Measurements from ENCODE around the gene RIMBP3C. TPM values are rescaled to one million over a fixed set of nuclear protein-coding genes. Genes with fewer than 3 reads are reported as not detected.
"Not testable (repeated sequence)": the region's sequence is repeated elsewhere in the genome, so short reads cannot be mapped to it uniquely, and the experiment has no call there.

RIMBP3C gene
- total RNA-seq, 1 donor from 2014 or later, result under 0.01 TPM

- not testable (repeated sequence) for H3K27me3 ChIP-seq (ENCODE audit: control insufficient read depth, insufficient read depth, low read length); H3K36me3 ChIP-seq (ENCODE audit: control insufficient read depth, insufficient read depth, low read length); DNase-seq (ENCODE audit: low read depth); FAIRE-seq; H3K4me3 ChIP-seq (ENCODE audit: low read depth, low read length)
These were observed 18.2 kb downstream of the RIMBP3C start for GRCh38 chr22:21532863-21533648.

GRCh38 chr22:21531525-21531924 is 19.7 kb downstream of the RIMBP3C start:
- H3K27me3 ChIP-seq (ENCODE audit: control insufficient read depth, insufficient read depth, low read length); DNase-seq (ENCODE audit: low read depth); H3K36me3 ChIP-seq (ENCODE audit: control insufficient read depth, insufficient read depth, low read length); FAIRE-seq; H3K4me3 ChIP-seq (ENCODE audit: low read depth, low read length): not testable (repeated sequence)

GRCh38 chr22:21526705-21527500 is 24.4 kb downstream of the RIMBP3C start:
- not testable (repeated sequence) for H3K4me3 ChIP-seq (ENCODE audit: low read depth, low read length); FAIRE-seq; H3K36me3 ChIP-seq (ENCODE audit: control insufficient read depth, insufficient read depth, low read length); H3K27me3 ChIP-seq (ENCODE audit: control insufficient read depth, insufficient read depth, low read length); DNase-seq (ENCODE audit: low read depth)

GRCh38 chr22:21516970-21517764 is 34.1 kb downstream of the RIMBP3C start:
- not testable (repeated sequence) for FAIRE-seq; H3K36me3 ChIP-seq (ENCODE audit: control insufficient read depth, insufficient read depth, low read length); DNase-seq (ENCODE audit: low read depth)

GRCh38 chr22:21516522-21516921 is 34.7 kb downstream of the RIMBP3C start:
- not testable (repeated sequence) for FAIRE-seq; DNase-seq (ENCODE audit: low read depth); H3K4me3 ChIP-seq (ENCODE audit: low read depth, low read length); H3K36me3 ChIP-seq (ENCODE audit: control insufficient read depth, insufficient read depth, low read length); H3K27me3 ChIP-seq (ENCODE audit: control insufficient read depth, insufficient read depth, low read length)

More at GRCh38 chr22:21516970-21517764, 34.1 kb downstream of the RIMBP3C start:
- not testable (repeated sequence) for H3K27me3 ChIP-seq (ENCODE audit: control insufficient read depth, insufficient read depth, low read length); H3K4me3 ChIP-seq (ENCODE audit: low read depth, low read length)

GRCh38 chr22:21515234-21515633 is 36.0 kb downstream of the RIMBP3C start:
- not testable (repeated sequence) for H3K36me3 ChIP-seq (ENCODE audit: control insufficient read depth, insufficient read depth, low read length); DNase-seq (ENCODE audit: low read depth); H3K27me3 ChIP-seq (ENCODE audit: control insufficient read depth, insufficient read depth, low read length); H3K4me3 ChIP-seq (ENCODE audit: low read depth, low read length); FAIRE-seq

- H3K4me3 ChIP-seq (ENCODE audit: low read depth, low read length); H3K36me3 ChIP-seq (ENCODE audit: control insufficient read depth, insufficient read depth, low read length); FAIRE-seq; H3K27me3 ChIP-seq (ENCODE audit: control insufficient read depth, insufficient read depth, low read length); DNase-seq (ENCODE audit: low read depth): not testable (repeated sequence)
These were observed 37.1 kb downstream of the RIMBP3C start for GRCh38 chr22:21514117-21514516.

- DNase-seq (ENCODE audit: low read depth); FAIRE-seq; H3K27me3 ChIP-seq (ENCODE audit: control insufficient read depth, insufficient read depth, low read length); H3K36me3 ChIP-seq (ENCODE audit: control insufficient read depth, insufficient read depth, low read length); H3K4me3 ChIP-seq (ENCODE audit: low read depth, low read length): not testable (repeated sequence)
These were observed 39.2 kb downstream of the RIMBP3C start for GRCh38 chr22:21512022-21512421.

GRCh38 chr22:21510397-21510796 is 40.9 kb downstream of the RIMBP3C start:
- FAIRE-seq; H3K36me3 ChIP-seq (ENCODE audit: control insufficient read depth, insufficient read depth, low read length); H3K27me3 ChIP-seq (ENCODE audit: control insufficient read depth, insufficient read depth, low read length); DNase-seq (ENCODE audit: low read depth); H3K4me3 ChIP-seq (ENCODE audit: low read depth, low read length): not testable (repeated sequence)

GRCh38 chr22:21499623-21500506 is 51.4 kb downstream of the RIMBP3C start:
- FAIRE-seq; H3K36me3 ChIP-seq (ENCODE audit: control insufficient read depth, insufficient read depth, low read length); H3K27me3 ChIP-seq (ENCODE audit: control insufficient read depth, insufficient read depth, low read length); DNase-seq (ENCODE audit: low read depth); H3K4me3 ChIP-seq (ENCODE audit: low read depth, low read length): not testable (repeated sequence)

- FAIRE-seq, result not testable (repeated sequence)
These were observed 52.8 kb downstream of the RIMBP3C start for GRCh38 chr22:21498489-21498888.

GRCh38 chr22:21497984-21498383 is 53.3 kb downstream of the RIMBP3C start:
- H3K4me3 ChIP-seq (ENCODE audit: low read depth, low read length); DNase-seq (ENCODE audit: low read depth); FAIRE-seq; H3K36me3 ChIP-seq (ENCODE audit: control insufficient read depth, insufficient read depth, low read length); H3K27me3 ChIP-seq (ENCODE audit: control insufficient read depth, insufficient read depth, low read length): not testable (repeated sequence)

More at GRCh38 chr22:21498489-21498888, 52.8 kb downstream of the RIMBP3C start:
- H3K4me3 ChIP-seq (ENCODE audit: low read depth, low read length); DNase-seq (ENCODE audit: low read depth); H3K36me3 ChIP-seq (ENCODE audit: control insufficient read depth, insufficient read depth, low read length); H3K27me3 ChIP-seq (ENCODE audit: control insufficient read depth, insufficient read depth, low read length): not testable (repeated sequence)

All from bronchial epithelial cell (primary cell).